DND-41 (cell line): ENCODE measurements around the gene SMIM43.
"Not testable (repeated sequence)": the region's sequence is repeated elsewhere in the genome, so short reads cannot be mapped to it uniquely, and the experiment has no call there.

ENCODE experiments used
- ATAC-seq: fragments of 200-7000 bp; cut with Tn5 transposase; 3 replicates; pipeline ENCODE4 v1.9.1; 2021; ENCODE audit warnings: low read depth; ENCODE audit not compliant: insufficient read depth
- DNase-seq: peaks from one replicate; pipeline ENCODE4 v3.0.0-alpha.2; 2020
- H2AFZ ChIP-seq: 2 replicates; pipeline ENCODE4 v1.6.0; 2012; ENCODE audit warnings: low read depth, low read length
- H3K27ac ChIP-seq: 2 replicates; pipeline ENCODE4 v1.5.1; 2012; ENCODE audit warnings: low read length, inconsistent platforms
- H3K27me3 ChIP-seq: fragments of 200-600 bp; sonication (generic); 2 replicates; pipeline ENCODE4 v1.6.0; 2012; ENCODE audit warnings: low read length, mild to moderate bottlenecking, inconsistent platforms; ENCODE audit not compliant: insufficient read depth, poor library complexity
- H3K36me3 ChIP-seq: 2 replicates; pipeline ENCODE4 v1.5.1; 2012; ENCODE audit warnings: low read length, inconsistent platforms; ENCODE audit not compliant: insufficient read depth
- H3K4me1 ChIP-seq: 2 replicates; pipeline ENCODE4 v1.5.1; 2012; ENCODE audit warnings: mild to moderate bottlenecking, low read length; ENCODE audit not compliant: insufficient read depth
- H3K4me2 ChIP-seq: 2 replicates; pipeline ENCODE4 v1.6.0; 2012; ENCODE audit warnings: mild to moderate bottlenecking, moderate library complexity, low read length, inconsistent platforms; ENCODE audit not compliant: insufficient read depth
- H3K4me3 ChIP-seq, 2 experiments: fragments of 200-600 bp in 1 of 2; shearing (Covaris generic) in 1 of 2; 2 replicates each; pipeline ENCODE4 v1.5.1; 2012 to 2016; ENCODE audit warnings: inconsistent platforms in 2 of 2, low read length in 2 of 2, mild to moderate bottlenecking in 2 of 2, low read depth in 1 of 2, moderate library complexity in 1 of 2
- H3K79me2 ChIP-seq: 2 replicates; pipeline ENCODE4 v1.6.0; 2012; ENCODE audit warnings: low read length, inconsistent platforms; ENCODE audit not compliant: insufficient read depth
- H3K9ac ChIP-seq: 2 replicates; pipeline ENCODE4 v1.6.0; 2012; ENCODE audit warnings: low read depth, mild to moderate bottlenecking, inconsistent platforms, low read length, moderate library complexity
- H3K9me3 ChIP-seq: 2 replicates; pipeline ENCODE4 v1.5.1; 2012; ENCODE audit warnings: low read length, moderate library complexity, mild to moderate bottlenecking, inconsistent platforms; ENCODE audit not compliant: insufficient read depth, severe bottlenecking
- H4K20me1 ChIP-seq: 2 replicates; pipeline ENCODE4 v1.6.0; 2012; ENCODE audit warnings: low read length; ENCODE audit not compliant: insufficient read depth
- CTCF ChIP-seq: IDR thresholded peaks from 2 replicates; pipeline ENCODE4 v1.5.1; 2012; ENCODE audit warnings: borderline replicate concordance, low read length, moderate library complexity, mild to moderate bottlenecking; ENCODE audit not compliant: poor library complexity, severe bottlenecking; ENCODE audit errors: extremely low read depth
- EZH2 ChIP-seq: IDR thresholded peaks from 3 replicates; pipeline ENCODE4 v1.6.1; 2012; ENCODE audit warnings: borderline replicate concordance, low read depth, mild to moderate bottlenecking, moderate library complexity, low read length, inconsistent platforms; ENCODE audit not compliant: severe bottlenecking

SMIM43 gene

DNA sequence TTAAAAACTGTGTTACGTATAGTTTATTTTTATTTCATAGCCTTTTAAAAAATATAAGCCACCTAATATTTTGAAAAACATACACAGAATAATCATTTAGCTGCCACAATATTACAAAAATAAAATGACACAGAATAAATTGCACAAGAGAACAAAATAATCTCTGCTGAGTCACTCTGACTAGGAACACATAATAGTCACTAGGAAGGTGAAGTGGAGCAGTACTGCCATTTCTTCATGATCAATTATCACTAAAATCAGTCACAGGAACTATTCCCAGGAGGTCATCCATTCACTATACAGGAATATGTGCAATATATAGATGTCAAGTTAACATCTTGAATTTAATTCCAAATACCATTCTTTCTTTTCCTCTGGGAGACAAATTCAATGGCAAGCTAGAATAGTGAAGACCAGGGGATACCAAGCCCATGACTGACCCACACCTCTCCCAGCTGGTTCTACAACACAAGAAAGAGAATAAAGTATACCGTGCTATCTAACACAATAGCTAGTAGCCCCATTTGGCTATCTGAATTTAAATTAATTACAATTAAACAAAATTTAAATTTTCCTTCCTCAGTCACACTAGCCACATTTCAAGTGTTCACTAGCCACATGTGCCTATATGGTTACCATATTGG, 5.9 kb downstream of the SMIM43 start:
- no peak overlapping the region for H3K4me3 ChIP-seq
- H3K9me3 ChIP-seq = no peaks in the 10 kb centered on the region
- TF ChIP-seq CTCF (no peak), EZH2 (no peak)
- no peaks in the 10 kb centered on the region for H3K4me1 ChIP-seq
- no peak overlapping the region for H3K9ac ChIP-seq
- ATAC-seq (no peak), DNase-seq (no peak)
- no peaks in the 10 kb centered on the region for H4K20me1 ChIP-seq
- H3K36me3 ChIP-seq = no peaks in the 10 kb centered on the region
- no peak overlapping the region for H3K27ac ChIP-seq
- H2AFZ ChIP-seq = no peak overlapping the region
- H3K27me3 ChIP-seq = no peaks in the 10 kb centered on the region
- no peaks in the 10 kb centered on the region for H3K79me2 ChIP-seq
- no peak overlapping the region for H3K4me2 ChIP-seq

- not testable (repeated sequence) for H3K79me2 ChIP-seq, H4K20me1 ChIP-seq, H3K4me3 ChIP-seq, H3K4me1 ChIP-seq, H3K27me3 ChIP-seq, H3K9me3 ChIP-seq, H3K4me2 ChIP-seq, H3K36me3 ChIP-seq, H3K9ac ChIP-seq, H3K27ac ChIP-seq, DNase-seq, H2AFZ ChIP-seq, ATAC-seq
These were observed 12.8 kb downstream of the SMIM43 start for GRCh38 chr4:121752142-121752541.

DNA sequence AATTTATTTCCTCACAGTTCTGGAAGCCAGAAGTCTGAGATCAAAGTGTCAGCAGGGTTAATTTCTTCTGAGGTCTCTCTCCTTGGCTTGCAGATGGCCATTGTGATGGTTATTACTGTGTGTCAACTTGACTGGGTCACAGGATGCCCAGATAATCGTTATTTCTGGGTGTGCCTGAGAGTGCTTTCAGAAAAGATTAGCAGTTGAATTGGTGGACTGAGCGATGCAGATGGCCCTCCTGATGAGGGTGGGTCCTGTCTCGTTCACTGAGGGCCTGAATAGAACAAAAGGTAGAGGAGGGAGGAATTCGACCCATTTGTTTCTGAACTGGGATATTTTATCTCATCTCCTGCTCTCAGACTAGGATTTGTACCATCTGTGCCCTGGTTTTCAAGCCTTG, 15.7 kb downstream of the SMIM43 start:
- Histone ChIP-seq H3K9me3 (no peaks in the 10 kb centered on the region), H3K36me3 (no peaks in the 10 kb centered on the region), H4K20me1 (no peaks in the 10 kb centered on the region), H3K79me2 (no peaks in the 10 kb centered on the region), H3K27me3 (no peaks in the 10 kb centered on the region), H3K4me3 (no peak overlapping the region), H3K9ac (no peak overlapping the region), H3K4me1 (no peaks in the 10 kb centered on the region), H3K4me2 (no peak overlapping the region), H3K27ac (no peak overlapping the region), H2AFZ (no peak overlapping the region)
- DNase-seq (no peak), ATAC-seq (no peak)
- TF ChIP-seq EZH2 = no peak

DNA sequence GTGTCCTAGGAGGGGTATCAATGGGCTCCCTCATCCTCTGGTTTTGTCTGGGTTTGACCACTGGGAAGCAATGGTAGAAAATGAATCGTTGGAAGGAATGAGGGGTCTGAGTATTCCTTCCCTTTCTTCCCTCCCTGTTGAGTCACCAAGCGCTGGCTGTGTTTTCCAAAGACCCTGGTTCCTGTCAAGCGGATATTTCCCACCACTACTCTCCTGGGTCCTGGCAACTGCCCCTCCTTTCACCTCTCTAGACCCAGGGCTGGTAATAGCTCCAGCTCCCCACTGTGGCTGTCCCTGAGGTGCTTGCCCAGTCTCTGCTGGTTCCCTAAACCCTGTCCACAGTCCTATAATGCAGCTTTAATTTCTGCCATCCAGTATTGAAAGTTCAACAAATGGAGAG, 22.2 kb downstream of the SMIM43 start:
- TF ChIP-seq EZH2 (no peak), CTCF (no peak)
- H3K9ac ChIP-seq = no peak overlapping the region
- no peaks in the 10 kb centered on the region for H3K4me1 ChIP-seq
- no peak overlapping the region for H2AFZ ChIP-seq
- H3K36me3 ChIP-seq = no peaks in the 10 kb centered on the region
- H3K4me3 ChIP-seq = no peak overlapping the region
- no peaks in the 10 kb centered on the region for H3K27me3 ChIP-seq
- H3K4me2 ChIP-seq = no peak overlapping the region
- DNase-seq (no peak), ATAC-seq (no peak)
- no peaks in the 10 kb centered on the region for H3K9me3 ChIP-seq
- H4K20me1 ChIP-seq = no peaks in the 10 kb centered on the region
- H3K79me2 ChIP-seq = no peaks in the 10 kb centered on the region
- no peak overlapping the region for H3K27ac ChIP-seq
